Type B pancreatic cell (in vitro differentiated cells): ENCODE measurements around the gene BANP. TPM values are rescaled to one million over a fixed set of nuclear protein-coding genes. Genes with fewer than 3 reads are reported as not detected.
"Not testable (repeated sequence)": the region's sequence is repeated elsewhere in the genome, so short reads cannot be mapped to it uniquely, and the experiment has no call there.

ENCODE experiments used
- DNase-seq: peaks from one replicate; pipeline ENCODE4 v3.0.0; 2021; ENCODE audit warnings: mixed read lengths; ENCODE audit not compliant: unreplicated experiment; ENCODE audit errors: extremely low spot score
- H3K27ac Mint-ChIP-seq: 2 replicates; pipeline ENCODE4 v1.8.0; 2021; ENCODE audit warnings: mild to moderate bottlenecking, mixed read lengths
- H3K27me3 Mint-ChIP-seq: 2 replicates; pipeline ENCODE4 v1.8.0; 2021; ENCODE audit warnings: mixed read lengths
- H3K36me3 Mint-ChIP-seq: 2 replicates; pipeline ENCODE4 v1.8.0; 2021; ENCODE audit warnings: mixed read lengths
- H3K4me1 Mint-ChIP-seq: one replicate; pipeline ENCODE4 v1.8.0; 2021; ENCODE audit warnings: mixed read lengths; ENCODE audit not compliant: unreplicated experiment
- H3K4me3 Mint-ChIP-seq: 2 replicates; pipeline ENCODE4 v1.8.0; 2021; ENCODE audit warnings: mild to moderate bottlenecking, mixed read lengths
- H3K9me3 Mint-ChIP-seq: 2 replicates; pipeline ENCODE4 v1.8.0; 2021; ENCODE audit warnings: mixed read lengths
- CTCF ChIP-seq: fragments of 200-600 bp; sonication (generic); conservative IDR thresholded peaks from 2 replicates; pipeline ENCODE4 v1.5.0; 2021; ENCODE audit warnings: antibody characterized with exemption, mild to moderate bottlenecking
- total RNA-seq: library from RNA; stranded (reverse); gene quantifications from 2 replicates; pipeline ENCODE4 v1.2.1, GENCODE V29; 2021; ENCODE audit warnings: low replicate concordance

Gene BANP
- total RNA-seq, 1 donor from 2014 or later: 36.9 TPM

- Mint-ChIP-seq H3K27ac (no peak overlapping the region), H3K4me1 (peaks cover 3% of the 10 kb centered on the region), H3K27me3 (peaks cover 3% of the 10 kb centered on the region), H3K9me3 (no peaks in the 10 kb centered on the region), H3K36me3 (no peaks in the 10 kb centered on the region), H3K4me3 (no peak overlapping the region)
- DNase-seq: no peak
- TF ChIP-seq CTCF: no peak
These were observed 136.9 kb downstream of the BANP start for GRCh38 chr16:88088161-88088581.

GRCh38 chr16:88088611-88089010, 137.4 kb downstream of the BANP start:
- not testable (repeated sequence) for H3K9me3 Mint-ChIP-seq, H3K4me1 Mint-ChIP-seq, H3K4me3 Mint-ChIP-seq, H3K27me3 Mint-ChIP-seq, H3K36me3 Mint-ChIP-seq, DNase-seq, H3K27ac Mint-ChIP-seq

GRCh38 chr16:88089071-88089470, 137.8 kb downstream of the BANP start:
- not testable (repeated sequence) for H3K36me3 Mint-ChIP-seq, H3K27ac Mint-ChIP-seq, H3K4me3 Mint-ChIP-seq, DNase-seq, H3K27me3 Mint-ChIP-seq, H3K9me3 Mint-ChIP-seq, H3K4me1 Mint-ChIP-seq

- not testable (repeated sequence) for H3K36me3 Mint-ChIP-seq, DNase-seq, H3K9me3 Mint-ChIP-seq, H3K4me1 Mint-ChIP-seq, H3K27ac Mint-ChIP-seq, H3K27me3 Mint-ChIP-seq, H3K4me3 Mint-ChIP-seq
These were observed 138.6 kb downstream of the BANP start for GRCh38 chr16:88089632-88090376.

- not testable (repeated sequence) for H3K27ac Mint-ChIP-seq, H3K27me3 Mint-ChIP-seq, H3K36me3 Mint-ChIP-seq, DNase-seq, H3K4me3 Mint-ChIP-seq, H3K9me3 Mint-ChIP-seq, H3K4me1 Mint-ChIP-seq
These were observed 139.3 kb downstream of the BANP start for GRCh38 chr16:88090377-88091175.

- not testable (repeated sequence) for DNase-seq, H3K27me3 Mint-ChIP-seq, H3K36me3 Mint-ChIP-seq, H3K27ac Mint-ChIP-seq, H3K4me3 Mint-ChIP-seq, H3K9me3 Mint-ChIP-seq, H3K4me1 Mint-ChIP-seq
These were observed 140.2 kb downstream of the BANP start for GRCh38 chr16:88091221-88091971.

GRCh38 chr16:88091972-88092302, 140.7 kb downstream of the BANP start:
- not testable (repeated sequence) for H3K27me3 Mint-ChIP-seq, H3K27ac Mint-ChIP-seq, DNase-seq

GRCh38 chr16:88092791-88093555, 141.7 kb downstream of the BANP start:
- not testable (repeated sequence) for H3K4me1 Mint-ChIP-seq, H3K4me3 Mint-ChIP-seq

More at GRCh38 chr16:88091972-88092302, 140.7 kb downstream of the BANP start:
- not testable (repeated sequence) for H3K4me3 Mint-ChIP-seq, H3K9me3 Mint-ChIP-seq, H3K4me1 Mint-ChIP-seq, H3K36me3 Mint-ChIP-seq

GRCh38 chr16:88093556-88094252, 142.5 kb downstream of the BANP start:
- not testable (repeated sequence) for H3K4me1 Mint-ChIP-seq, DNase-seq, H3K4me3 Mint-ChIP-seq, H3K27ac Mint-ChIP-seq, H3K9me3 Mint-ChIP-seq, H3K27me3 Mint-ChIP-seq, H3K36me3 Mint-ChIP-seq

More at GRCh38 chr16:88092791-88093555, 141.7 kb downstream of the BANP start:
- not testable (repeated sequence) for H3K27ac Mint-ChIP-seq, DNase-seq, H3K27me3 Mint-ChIP-seq, H3K36me3 Mint-ChIP-seq, H3K9me3 Mint-ChIP-seq

GRCh38 chr16:88094253-88094575, 143.0 kb downstream of the BANP start:
- H3K27me3 Mint-ChIP-seq, H3K27ac Mint-ChIP-seq, H3K36me3 Mint-ChIP-seq, DNase-seq, H3K9me3 Mint-ChIP-seq, H3K4me1 Mint-ChIP-seq, H3K4me3 Mint-ChIP-seq: not testable (repeated sequence)

GRCh38 chr16:88094900-88095299, 143.7 kb downstream of the BANP start:
- not testable (repeated sequence) for H3K27ac Mint-ChIP-seq, H3K4me3 Mint-ChIP-seq, DNase-seq, H3K4me1 Mint-ChIP-seq, H3K36me3 Mint-ChIP-seq, H3K9me3 Mint-ChIP-seq
- peaks cover 14% of the 10 kb centered on the region for H3K27me3 Mint-ChIP-seq

GRCh38 chr16:88096659-88097058, 145.4 kb downstream of the BANP start:
- not testable (repeated sequence) for H3K36me3 Mint-ChIP-seq, DNase-seq, H3K27ac Mint-ChIP-seq, H3K9me3 Mint-ChIP-seq, H3K4me3 Mint-ChIP-seq
- Mint-ChIP-seq H3K4me1 (peaks cover 11% of the 10 kb centered on the region), H3K27me3 (peaks cover 21% of the 10 kb centered on the region)
